Urothelium cell line (cell line): ENCODE results near the gene FGD2.
"Not testable (repeated sequence)": the region's sequence is repeated elsewhere in the genome, so short reads cannot be mapped to it uniquely, and the experiment has no call there.

Source experiments
- DNase-seq: peaks from one replicate; pipeline ENCODE4 v3.0.0; 2011; ENCODE audit warnings: low spot score, mixed read lengths
- FAIRE-seq: peaks from 2 replicates; lab custom pipeline; 2011; peaks lifted over from hg19 to GRCh38; lab: Jason Lieb, UNC

FGD2 gene

GRCh38 chr6:37033819-37034795 is 28.7 kb downstream of the FGD2 start:
- DNase-seq = no peak
- no peak for FAIRE-seq

GRCh38 chr6:37036146-37036545 is 30.7 kb downstream of the FGD2 start:
- DNase-seq (no peak), FAIRE-seq (no peak)

GRCh38 chr6:37038292-37039198 is 33.1 kb downstream of the FGD2 start:
- DNase-seq (no peak), FAIRE-seq (no peak)

- DNase-seq = no peak
Measured at GRCh38 chr6:37039958-37040357, 34.5 kb downstream of the FGD2 start.

GRCh38 chr6:37041521-37041920 is 36.1 kb downstream of the FGD2 start:
- DNase-seq (no peak), FAIRE-seq (no peak)

More at GRCh38 chr6:37039958-37040357, 34.5 kb downstream of the FGD2 start:
- FAIRE-seq = no peak

- DNase-seq (no peak), FAIRE-seq (no peak)
Measured at GRCh38 chr6:37042150-37042549, 36.7 kb downstream of the FGD2 start.

GRCh38 chr6:37043091-37043490 is 37.6 kb downstream of the FGD2 start:
- DNase-seq, FAIRE-seq: not testable (repeated sequence)

- DNase-seq (no peak), FAIRE-seq (no peak)
Measured at GRCh38 chr6:37047346-37047688, 41.9 kb downstream of the FGD2 start.

GRCh38 chr6:37047689-37048402 is 42.4 kb downstream of the FGD2 start:
- no peak for FAIRE-seq
- DNase-seq = no peak

GRCh38 chr6:37048403-37048850 is 43.0 kb downstream of the FGD2 start:
- no peak for DNase-seq
- FAIRE-seq = no peak

- DNase-seq = peak; percentile 62
Measured at GRCh38 chr6:37048851-37049757, 43.6 kb downstream of the FGD2 start.

GRCh38 chr6:37049758-37050044 is 44.2 kb downstream of the FGD2 start:
- no peak for FAIRE-seq
- no peak for DNase-seq

More at GRCh38 chr6:37048851-37049757, 43.6 kb downstream of the FGD2 start:
- FAIRE-seq = no peak

- FAIRE-seq (no peak), DNase-seq (no peak)
Measured at GRCh38 chr6:37050045-37050853, 44.8 kb downstream of the FGD2 start.

- no peak for DNase-seq
- FAIRE-seq = no peak
Measured at GRCh38 chr6:37050854-37051137, 45.3 kb downstream of the FGD2 start.

GRCh38 chr6:37051138-37052026 is 45.9 kb downstream of the FGD2 start:
- FAIRE-seq (peak; percentile 46), DNase-seq (peak; percentile 81)

- FAIRE-seq = no peak
Measured at GRCh38 chr6:37052027-37052628, 46.7 kb downstream of the FGD2 start.

GRCh38 chr6:37053683-37054082 is 48.2 kb downstream of the FGD2 start:
- DNase-seq = no peak
- FAIRE-seq = no peak

More at GRCh38 chr6:37052027-37052628, 46.7 kb downstream of the FGD2 start:
- no peak for DNase-seq

GRCh38 chr6:37054171-37054570 is 48.7 kb downstream of the FGD2 start:
- DNase-seq (no peak), FAIRE-seq (no peak)
